Transverse colon (tissue), 4 donors: ENCODE data around the gene STMP1. TPM values are rescaled to one million over a fixed set of nuclear protein-coding genes. Genes with fewer than 3 reads are reported as not detected.

Source experiments
- DNase-seq: peaks from one replicate; pipeline ENCODE4 v3.0.0-alpha.2; 2019
- H3K27ac ChIP-seq, 4 donors: fragments of 200-600 bp; sonication (generic); 2 replicates each; pipeline ENCODE4 v1.5.1; 2016 to 2018; ENCODE audit warnings: inconsistent platforms in 4 of 4
- H3K27me3 ChIP-seq: fragments of 200-600 bp; sonication (generic); 2 replicates; pipeline ENCODE4 v1.5.1; 2017; ENCODE audit warnings: inconsistent platforms
- H3K36me3 ChIP-seq, 4 donors: fragments of 200-600 bp; sonication (generic); 2 replicates each; pipeline ENCODE4 v1.5.1; 2017 to 2019; ENCODE audit warnings: inconsistent platforms in 4 of 4
- H3K4me1 ChIP-seq, 4 donors: fragments of 200-600 bp; sonication (generic); 2 replicates each; pipeline ENCODE4 v1.5.1; 2017 to 2020; ENCODE audit warnings: inconsistent platforms in 4 of 4
- H3K4me3 ChIP-seq, 4 donors: fragments of 200-600 bp; sonication (generic); 1 replicate in 1 of 4; 2 replicates in 3 of 4; pipeline versions ENCODE4 v1.5.1 to v1.6.1; 2017 to 2019; ENCODE audit warnings: inconsistent platforms in 4 of 4
- H3K9me3 ChIP-seq, 2 donors: fragments of 200-600 bp; sonication (generic); 2 replicates each; pipeline ENCODE4 v1.5.1; 2017 to 2019; ENCODE audit warnings: inconsistent platforms in 2 of 2
- EP300 ChIP-seq: sonication (generic); formaldehyde crosslinking; IDR thresholded peaks from one replicate; pipeline ENCODE4 v1.6.1; 2017; ENCODE audit warnings: antibody characterized with exemption, low read depth
- POLR2A ChIP-seq: fragments of 450-650 bp; IDR thresholded peaks from one replicate; pipeline ENCODE4 v1.6.1; 2016; ENCODE audit warnings: antibody characterized with exemption, mild to moderate bottlenecking, moderate library complexity
- POLR2AphosphoS5 ChIP-seq, 3 donors: sonication (generic); formaldehyde crosslinking; IDR thresholded peaks; one replicate each; pipeline ENCODE4 v1.6.1; 2016; ENCODE audit warnings: antibody characterized with exemption in 3 of 3
- WGBS, 2 donors: methylation state at CpG; one replicate each; pipeline ENCODE4 v1.1.5; 2018; ENCODE audit warnings: low coverage in 1 of 2; 5-methylcytosine and 5-hydroxymethylcytosine counted together
- in situ Hi-C, 4 donors: fragments of 200-750 bp; cut with MboI; loops; one replicate each; pipeline versions ENCODE4 v1.15.0 to v1.15.1; 2017; ENCODE audit warnings: low sequenced_read_pairs in 3 of 4, low pct_ligation_motif_present in 1 of 4, low pct_unique_long_range_greater_than_20kb in 1 of 4
- intact Hi-C: fragments of 100-400 bp; cut with DNase I; formaldehyde crosslinking; loops from one replicate; pipeline ENCODE4 v1.15.1; 2023; ENCODE audit warnings: low total_unique reads
- total RNA-seq, 4 donors: library from RNA; depleted of rRNA; stranded (reverse); fragments of >200 nt; gene quantifications; one replicate each; pipeline ENCODE4 v1.1.0, GENCODE V29; 2016
- TF ChIP-seq, protein P1 (sequence below), 5 experiments: fragments of 200-600 bp in 3 of 5; fragments of 450-650 bp in 2 of 5; sonication (generic) in 3 of 5; IDR thresholded peaks; 1 replicate in 2 of 5; 2 replicates in 3 of 5; pipeline ENCODE4 v1.5.1; 2016 to 2017; ENCODE audit warnings: antibody characterized with exemption in 5 of 5, inconsistent platforms in 3 of 5, mild to moderate bottlenecking in 2 of 5, moderate library complexity in 1 of 5

Gene STMP1
- total RNA-seq, 4 donors from 2014 or later = 3.0 to 21.6 (median 12.0) TPM

DNA sequence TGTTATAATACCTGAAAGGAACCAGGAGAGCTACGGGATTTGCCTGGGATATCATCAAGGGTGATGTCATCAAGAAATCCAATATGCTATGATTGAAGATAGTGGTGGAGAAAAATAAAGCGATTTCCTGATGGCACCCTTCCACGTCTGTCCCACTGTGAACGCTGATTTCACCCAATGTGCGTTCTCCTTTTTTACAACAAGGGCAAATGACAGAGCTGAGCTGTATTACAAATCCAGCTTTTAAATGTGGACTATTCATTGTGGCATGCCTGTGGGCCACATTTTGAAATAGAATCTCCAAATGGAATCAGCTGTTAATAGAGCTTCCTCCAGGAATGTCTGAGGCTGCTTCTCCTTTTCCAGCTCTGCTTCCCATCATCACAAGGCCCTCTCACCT, 42.4 kb downstream of the STMP1 start:
- Histone ChIP-seq H3K4me1 (no peaks in the 10 kb centered on the region), H3K9me3 (no peaks in the 10 kb centered on the region), H3K36me3 (no peaks in the 10 kb centered on the region), H3K27ac (no peak overlapping the region), H3K4me3 (no peak overlapping the region), H3K27me3 (no peaks in the 10 kb centered on the region)
- no peak for TF ChIP-seq POLR2A
- TF ChIP-seq POLR2AphosphoS5 (IDR thresholded peaks at IDR 0.05) = no peak
- TF ChIP-seq EP300 = no peak
- WGBS, 2 donors = 72 to 76% methylated on average over 5 of the region's 5 CpGs
- in situ Hi-C loops (no loop called here), intact Hi-C loops (no loop called here)
- no peak for DNase-seq

DNA sequence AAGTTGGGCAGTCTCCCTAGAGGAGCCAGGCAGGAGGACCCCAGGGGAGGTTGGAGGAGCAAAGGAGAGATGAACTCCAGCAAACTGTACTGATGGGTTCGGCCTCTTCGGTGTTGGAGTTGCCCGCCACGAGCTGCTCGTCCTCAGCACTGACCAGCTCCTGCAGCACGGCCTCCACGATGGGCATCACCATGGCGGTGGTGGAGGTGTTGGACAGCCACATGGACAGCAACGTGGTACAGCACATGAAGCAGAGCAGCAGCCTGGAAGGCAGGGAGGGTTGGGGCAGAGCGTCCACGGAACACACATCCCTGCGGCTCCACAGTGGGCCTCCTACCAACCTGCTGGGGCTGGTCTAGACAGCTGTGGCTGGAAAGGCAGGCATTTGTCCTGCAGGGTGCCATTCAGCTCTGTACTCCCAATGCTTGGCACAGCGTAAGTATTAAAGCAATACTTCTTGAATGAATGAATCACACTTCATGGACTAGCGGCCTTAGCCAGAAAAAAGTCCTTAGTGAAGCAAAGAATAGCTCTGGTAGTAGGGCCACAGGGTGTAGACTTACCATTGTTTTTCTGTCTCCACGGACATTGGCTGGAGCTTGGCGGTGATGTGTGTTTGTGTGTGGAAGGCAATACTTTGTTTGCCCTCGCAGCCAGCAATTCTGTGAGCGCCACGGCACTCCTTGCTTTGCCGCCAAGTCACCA, 43.9 kb downstream of the STMP1 start:
- Histone ChIP-seq H3K9me3 (no peaks in the 10 kb centered on the region), H3K27ac (no peak overlapping the region), H3K4me1 (no peaks in the 10 kb centered on the region), H3K36me3 (no peaks in the 10 kb centered on the region), H3K27me3 (no peaks in the 10 kb centered on the region), H3K4me3 (no peak overlapping the region)
- in situ Hi-C loops (no loop called here), intact Hi-C loops (no loop called here)
- DNase-seq = no peak
- TF ChIP-seq, protein P1, sequence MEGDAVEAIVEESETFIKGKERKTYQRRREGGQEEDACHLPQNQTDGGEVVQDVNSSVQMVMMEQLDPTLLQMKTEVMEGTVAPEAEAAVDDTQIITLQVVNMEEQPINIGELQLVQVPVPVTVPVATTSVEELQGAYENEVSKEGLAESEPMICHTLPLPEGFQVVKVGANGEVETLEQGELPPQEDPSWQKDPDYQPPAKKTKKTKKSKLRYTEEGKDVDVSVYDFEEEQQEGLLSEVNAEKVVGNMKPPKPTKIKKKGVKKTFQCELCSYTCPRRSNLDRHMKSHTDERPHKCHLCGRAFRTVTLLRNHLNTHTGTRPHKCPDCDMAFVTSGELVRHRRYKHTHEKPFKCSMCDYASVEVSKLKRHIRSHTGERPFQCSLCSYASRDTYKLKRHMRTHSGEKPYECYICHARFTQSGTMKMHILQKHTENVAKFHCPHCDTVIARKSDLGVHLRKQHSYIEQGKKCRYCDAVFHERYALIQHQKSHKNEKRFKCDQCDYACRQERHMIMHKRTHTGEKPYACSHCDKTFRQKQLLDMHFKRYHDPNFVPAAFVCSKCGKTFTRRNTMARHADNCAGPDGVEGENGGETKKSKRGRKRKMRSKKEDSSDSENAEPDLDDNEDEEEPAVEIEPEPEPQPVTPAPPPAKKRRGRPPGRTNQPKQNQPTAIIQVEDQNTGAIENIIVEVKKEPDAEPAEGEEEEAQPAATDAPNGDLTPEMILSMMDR (IDR thresholded peaks at IDR 0.05) = no peak
- TF ChIP-seq EP300 (no peak), POLR2A (no peak)
- 89% methylated on average over 20 of the region's 20 CpGs; no CpG with 5 or more reads in 1 of the 2 donors for WGBS, 2 donors

DNA sequence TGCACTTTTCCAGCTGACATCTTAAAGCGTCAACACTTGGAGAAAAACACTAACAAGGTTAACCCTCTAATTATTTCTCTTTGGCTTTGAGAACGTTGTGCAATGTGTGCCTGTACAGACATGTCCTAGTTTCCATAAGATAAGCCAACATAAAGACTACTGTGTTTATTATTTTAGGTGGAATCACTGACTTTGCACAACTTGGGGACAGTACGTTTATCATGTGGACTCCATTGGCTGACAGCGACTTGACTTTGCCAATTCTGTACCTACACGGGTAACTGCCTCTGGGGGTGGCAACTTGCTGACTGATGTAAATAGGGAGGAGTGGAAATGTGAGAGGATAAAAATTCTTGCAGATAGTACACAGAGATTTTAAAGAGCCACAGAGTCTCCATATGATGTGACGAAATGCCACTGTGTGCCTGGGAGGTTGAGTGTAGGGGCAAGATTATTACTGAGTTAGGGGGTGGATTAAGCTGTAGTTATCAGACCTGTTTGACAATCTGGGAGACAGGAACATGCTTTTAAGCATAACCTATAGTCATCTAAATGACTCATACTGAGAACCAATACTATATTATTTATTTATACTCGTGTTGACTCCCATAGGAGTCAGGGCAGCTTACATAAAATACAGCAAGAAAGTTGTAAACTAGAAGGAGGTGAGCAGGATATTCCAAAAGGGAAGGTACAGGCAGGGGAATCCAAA, 44.7 kb downstream of the STMP1 start:
- no peaks in the 10 kb centered on the region for H3K36me3 ChIP-seq
- no peak overlapping the region for H3K4me3 ChIP-seq
- H3K9me3 ChIP-seq = no peaks in the 10 kb centered on the region
- H3K27ac ChIP-seq = no peak overlapping the region
- no peaks in the 10 kb centered on the region for H3K4me1 ChIP-seq
- no peak for DNase-seq
- WGBS, 2 donors = 75 to 85% methylated on average over 6 to 7 of the region's 7 CpGs
- no peaks in the 10 kb centered on the region for H3K27me3 ChIP-seq
- intact Hi-C loops = no loop called here
- TF ChIP-seq, protein P1 (IDR thresholded peaks at IDR 0.05) = no peak
- TF ChIP-seq POLR2A (no peak), POLR2AphosphoS5 (IDR thresholded peaks at IDR 0.05) (no peak), EP300 (no peak)
- in situ Hi-C loops = no loop called here

DNA sequence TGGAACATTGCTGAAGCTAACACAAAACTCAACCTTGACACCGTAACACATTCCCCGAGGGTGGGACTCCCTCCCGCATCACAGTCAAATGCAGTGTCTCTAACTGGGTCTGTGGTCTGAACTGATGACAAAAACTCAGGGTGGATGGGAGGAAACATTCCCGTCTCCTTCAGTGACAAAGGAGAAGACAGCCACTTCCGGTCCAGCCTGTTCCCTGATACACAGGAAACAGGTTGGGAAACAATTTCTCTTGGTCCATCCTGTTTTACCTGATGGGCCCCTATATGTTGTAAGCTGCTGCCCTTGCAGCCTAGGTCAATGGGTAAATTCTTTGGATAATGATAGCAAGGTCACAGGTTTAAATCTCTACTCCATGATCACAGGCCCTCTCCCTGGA, 45.3 kb downstream of the STMP1 start:
- TF ChIP-seq, protein P1 (IDR thresholded peaks at IDR 0.05) = no peak
- TF ChIP-seq EP300 = no peak
- Histone ChIP-seq H3K9me3 (no peaks in the 10 kb centered on the region), H3K36me3 (no peaks in the 10 kb centered on the region), H3K27me3 (no peaks in the 10 kb centered on the region), H3K27ac (no peak overlapping the region), H3K4me1 (no peaks in the 10 kb centered on the region), H3K4me3 (no peak overlapping the region)
- intact Hi-C loops = no loop called here
- DNase-seq = no peak
- in situ Hi-C loops = no loop called here
- 93% methylated on average over 3 to 5 of the region's 5 CpGs for WGBS, 2 donors
